Measurements from ENCODE around the gene TNFRSF25. TPM values are rescaled to one million over a fixed set of nuclear protein-coding genes. Genes with fewer than 3 reads are reported as not detected.
A peak's percentile ranks its signal among the peaks of the same experiment; 100 is the strongest.

TNFRSF25 gene
- polyA plus RNA-seq, 1 of the 3 experiments (the other 2 are of a cell fraction): 20.8 TPM

GRCh38 chr1:6491966-6492365 lies 26.0 kb upstream of the TNFRSF25 start:
- no peak for TF ChIP-seq REST (IDR thresholded peaks at IDR 0.05; ENCODE audit: low read depth, low read length)
- Histone ChIP-seq H3K9ac (peak overlapping the region; percentile 6; the same call in 1 of the 2 replicates), H3K9me2 (no peaks in the 10 kb centered on the region), H4K20me1 (ENCODE audit: insufficient read depth) (no peaks in the 10 kb centered on the region), H3K27ac (ENCODE audit: low read depth in 2 of 2, low read length in 1 of 2) (peak overlapping the region in 1 of 2 experiments; percentile 74; a peak in 2 of 4 replicates), H3K9me3 (no peaks in the 10 kb centered on the region), H3K4me1 (ENCODE audit: control insufficient read depth in 1 of 2, insufficient read depth in 2 of 2, low read depth in 1 of 2, low read length in 1 of 2) (peaks cover 0 to 57% of the 10 kb centered on the region in 2 experiments; a peak in 2 of 4 replicates), H2AFZ (ENCODE audit: low read depth) (peak overlapping the region; percentile 48; the same call in 1 of the 2 replicates), H3K36me3 (replicated peaks in 1 of 2; ENCODE audit: control insufficient read depth in 1 of 2, insufficient read depth in 2 of 2, low read length in 1 of 2) (no peaks in the 10 kb centered on the region), H3K79me2 (ENCODE audit: insufficient read depth) (peaks cover 32% of the 10 kb centered on the region; the same call in 1 of the 2 replicates), H3K4me2 (peak overlapping the region; percentile 100), H3F3A (replicated peaks; ENCODE audit: insufficient read depth) (peaks cover 27% of the 10 kb centered on the region), H3K4me3 (ENCODE audit: low read depth in 2 of 2, low read length in 1 of 2) (no peak overlapping the region), H3K27me3 (ENCODE audit: insufficient read depth) (no peaks in the 10 kb centered on the region)
- CTCF ChIA-PET: interaction anchor here (1.0 to 16.2 kb wide), 6 partner anchors 14 to 246 kb away, joined by 3 to 439 read pairs (median 10); partner anchors contain the start of genes NOL9 and TAS1R1
- POLR2A ChIA-PET: interaction anchor here (0.6 to 2.1 kb wide), 4 partner anchors 10 to 303 kb away, joined by 3 to 6 read pairs (median 4); no protein-coding TSS in a partner anchor
- DNase-seq: no peak
- WGBS (ENCODE audit: low lambda C conversion rate): 78% methylated on average over 5 of the region's 10 CpGs

- Histone ChIP-seq H3K9me3 (no peaks in the 10 kb centered on the region), H3K4me1 (ENCODE audit: control insufficient read depth in 1 of 2, insufficient read depth in 2 of 2, low read depth in 1 of 2, low read length in 1 of 2) (peaks cover 0 to 58% of the 10 kb centered on the region in 2 experiments; a peak in 2 of 4 replicates), H3K9ac (peak within 1 kb of the TSS; percentile 83), H2AFZ (ENCODE audit: low read depth) (peak within 1 kb of the TSS; percentile 81; the same call in 1 of the 2 replicates), H3K9me2 (no peaks in the 10 kb centered on the region), H3K4me2 (peak within 1 kb of the TSS; percentile 100), H3K27ac (ENCODE audit: low read depth in 2 of 2, low read length in 1 of 2) (peak within 1 kb of the TSS; percentile 74 to 79), H3F3A (replicated peaks; ENCODE audit: insufficient read depth) (peaks cover 27% of the 10 kb centered on the region), H3K36me3 (replicated peaks in 1 of 2; ENCODE audit: control insufficient read depth in 1 of 2, insufficient read depth in 2 of 2, low read length in 1 of 2) (no peaks in the 10 kb centered on the region), H3K27me3 (ENCODE audit: insufficient read depth) (no peaks in the 10 kb centered on the region), H4K20me1 (ENCODE audit: insufficient read depth) (no peaks in the 10 kb centered on the region), H3K4me3 (ENCODE audit: low read depth in 2 of 2, low read length in 1 of 2) (peak within 1 kb of the TSS; percentile 75 to 76), H3K79me2 (ENCODE audit: insufficient read depth) (peaks cover 32% of the 10 kb centered on the region; the same call in 1 of the 2 replicates)
- peak; percentile 12; the same call in 1 of the 2 replicates for TF ChIP-seq POLR2AphosphoS5 (IDR thresholded peaks at IDR 0.05; ENCODE audit: low read depth, low read length)
- TF ChIP-seq TCF12 (IDR thresholded peaks at IDR 0.05): peak; percentile 10; the same call in 1 of the 2 replicates
- no peak for TF ChIP-seq FOXM1 (IDR thresholded peaks at IDR 0.05; ENCODE audit: low read depth)
- no peak for TF ChIP-seq GABPA (IDR thresholded peaks at IDR 0.05; ENCODE audit: low read depth)
- TF ChIP-seq FOSL2 (IDR thresholded peaks at IDR 0.05; ENCODE audit: borderline replicate concordance, low read depth): peak; percentile 64; the same call in 1 of the 2 replicates
- POLR2A ChIA-PET: interaction anchor here (0.7 to 2.1 kb wide), 6 partner anchors 11 to 294 kb away, joined by 3 to 6 read pairs (median 3); partner anchors contain the start of gene CAMTA1
- WGBS (ENCODE audit: low lambda C conversion rate): 20% methylated on average over 6 of the region's 6 CpGs
- CTCF ChIA-PET: interaction anchor here (1.2 to 16.2 kb wide), 7 partner anchors 14 to 257 kb away, joined by 3 to 439 read pairs (median 15); partner anchors contain the start of genes NOL9 and TAS1R1
- no peak for DNase-seq
These were observed 25.5 kb upstream of the TNFRSF25 start, which contains the start of gene PLEKHG5 for GRCh38 chr1:6491480-6491962. TSS of gene PLEKHG5 (minus strand) at chr1:6491667. CDS start at chr1:6477571, 14,096 bp downstream.
